Measurements from ENCODE around the gene WRAP73. TPM values are rescaled to one million over a fixed set of nuclear protein-coding genes. Genes with fewer than 3 reads are reported as not detected.
A peak's percentile ranks its signal among the peaks of the same experiment; 100 is the strongest.

The WRAP73 gene
- polyA plus RNA-seq, 3 donors = 26.1 to 64.9 (median 33.2) TPM

DNA sequence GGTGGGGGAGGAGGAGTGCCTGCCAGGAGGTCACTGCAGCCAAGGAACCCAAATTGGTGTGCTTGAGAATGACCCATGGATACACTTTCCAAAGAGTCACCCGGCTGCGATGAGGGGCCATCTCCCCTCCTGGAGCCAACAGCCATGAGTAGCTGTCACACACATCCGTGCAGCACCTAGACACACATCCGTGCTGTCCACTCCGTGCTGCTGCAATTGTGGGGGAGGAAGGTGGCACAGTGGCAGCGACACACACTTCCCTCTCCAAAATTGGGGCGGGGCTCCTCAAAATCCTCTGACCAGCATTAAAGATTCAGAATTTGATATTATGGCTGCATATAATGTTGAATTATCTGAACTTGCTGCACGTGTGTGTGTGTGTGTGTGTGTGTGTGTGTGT is 18.2 kb upstream of the WRAP73 start:
- Mint-ChIP-seq H3K4me3 (no peak overlapping the region), H3K4me1 (peaks cover 38% of the 10 kb centered on the region), H3K27ac (peak overlapping the region in 6 of 7 donors; percentile 59 to 84 (median 71)), H3K27me3 (ENCODE audit: low read depth in 3 of 3) (peaks cover 0 to 19% (median 5%) of the 10 kb centered on the region in 3 donors), H3K36me3 (peaks cover 0 to 2% of the 10 kb centered on the region in 2 donors), H3K9me3 (no peaks in the 10 kb centered on the region)
- Histone ChIP-seq H3K4me2 (replicated peaks; ENCODE audit: extremely low read depth, low read length, poor library complexity, severe bottlenecking) (peak overlapping the region; percentile 4), H2AFZ (ENCODE audit: insufficient read depth, low read depth, low read length, poor library complexity, severe bottlenecking) (no peak overlapping the region), H3K9ac (ENCODE audit: insufficient read depth, low read length, poor library complexity, severe bottlenecking) (no peak overlapping the region), H3K79me2 (ENCODE audit: insufficient read depth, low read length) (no peaks in the 10 kb centered on the region), H3K4me1 (ENCODE audit: control insufficient read depth in 1 of 2, insufficient read depth in 2 of 2, low read length in 2 of 2) (peaks cover 37 to 57% of the 10 kb centered on the region in 2 donors), H3K9me3 (replicated peaks in 1 of 2; ENCODE audit: control insufficient read depth in 1 of 2, insufficient read depth in 1 of 2, low read length in 2 of 2) (no peaks in the 10 kb centered on the region), H3K27ac (ENCODE audit: low read depth in 1 of 2, low read length in 2 of 2) (peak overlapping the region in 1 of 2 donors; percentile 5), H3K36me3 (replicated peaks in 1 of 2; ENCODE audit: control insufficient read depth in 1 of 2, insufficient read depth in 2 of 2, low read length in 2 of 2) (no peaks in the 10 kb centered on the region), H4K20me1 (ENCODE audit: insufficient read depth, low read length) (no peaks in the 10 kb centered on the region), H3K27me3 (ENCODE audit: control insufficient read depth in 2 of 2, insufficient read depth in 2 of 2, low read length in 2 of 2) (peaks cover 0 to 2% of the 10 kb centered on the region in 2 donors), H3K4me3 (replicated peaks in 1 of 3; ENCODE audit: low read depth in 2 of 3, low read length in 3 of 3) (no peak overlapping the region)
- WGBS (ENCODE audit: insufficient coverage) = 64% methylated on average over 1 of the region's 8 CpGs
- TF ChIP-seq, protein P1, sequence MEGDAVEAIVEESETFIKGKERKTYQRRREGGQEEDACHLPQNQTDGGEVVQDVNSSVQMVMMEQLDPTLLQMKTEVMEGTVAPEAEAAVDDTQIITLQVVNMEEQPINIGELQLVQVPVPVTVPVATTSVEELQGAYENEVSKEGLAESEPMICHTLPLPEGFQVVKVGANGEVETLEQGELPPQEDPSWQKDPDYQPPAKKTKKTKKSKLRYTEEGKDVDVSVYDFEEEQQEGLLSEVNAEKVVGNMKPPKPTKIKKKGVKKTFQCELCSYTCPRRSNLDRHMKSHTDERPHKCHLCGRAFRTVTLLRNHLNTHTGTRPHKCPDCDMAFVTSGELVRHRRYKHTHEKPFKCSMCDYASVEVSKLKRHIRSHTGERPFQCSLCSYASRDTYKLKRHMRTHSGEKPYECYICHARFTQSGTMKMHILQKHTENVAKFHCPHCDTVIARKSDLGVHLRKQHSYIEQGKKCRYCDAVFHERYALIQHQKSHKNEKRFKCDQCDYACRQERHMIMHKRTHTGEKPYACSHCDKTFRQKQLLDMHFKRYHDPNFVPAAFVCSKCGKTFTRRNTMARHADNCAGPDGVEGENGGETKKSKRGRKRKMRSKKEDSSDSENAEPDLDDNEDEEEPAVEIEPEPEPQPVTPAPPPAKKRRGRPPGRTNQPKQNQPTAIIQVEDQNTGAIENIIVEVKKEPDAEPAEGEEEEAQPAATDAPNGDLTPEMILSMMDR (IDR thresholded peaks at IDR 0.05) = no peak
- intact Hi-C loops (cut with micrococcal nuclease) = no loop called here
- no peak for DNase-seq

DNA sequence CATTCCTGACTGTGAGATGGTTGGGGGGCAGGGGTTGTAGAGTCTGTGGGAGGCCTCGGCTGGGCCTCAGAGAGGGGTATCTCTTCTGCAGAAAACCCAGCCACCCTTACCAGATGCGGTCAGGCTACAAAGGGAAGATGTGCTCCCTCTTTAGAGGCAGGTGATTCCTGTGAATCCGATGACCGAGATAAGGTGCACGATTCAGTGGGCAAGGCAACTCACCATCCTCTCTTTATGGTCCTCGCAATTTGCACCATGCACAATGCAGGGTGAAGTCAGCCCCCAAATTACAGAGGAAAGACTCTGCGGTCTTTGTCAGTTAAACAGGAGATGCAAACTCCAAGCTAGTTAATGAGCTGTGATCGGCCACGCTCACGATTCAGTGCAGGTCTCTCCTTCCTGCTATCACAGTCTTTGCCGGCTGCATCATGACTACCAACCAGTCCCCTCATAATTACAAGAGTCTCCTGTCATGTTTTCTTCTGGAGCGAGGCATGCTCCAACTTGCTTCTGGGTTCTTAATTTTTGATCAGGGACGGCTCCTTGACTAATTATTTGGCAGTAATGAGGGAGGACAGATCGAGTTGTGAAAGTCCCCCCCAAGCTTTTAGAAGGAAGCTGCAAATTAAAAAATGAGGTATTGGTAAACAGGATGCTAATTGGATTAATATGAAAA is 14.9 kb upstream of the WRAP73 start:
- no peaks in the 10 kb centered on the region for H3K9me3 ChIP-seq (replicated peaks in 1 of 2; ENCODE audit: control insufficient read depth in 1 of 2, insufficient read depth in 1 of 2, low read length in 2 of 2)
- no peaks in the 10 kb centered on the region for H3K79me2 ChIP-seq (ENCODE audit: insufficient read depth, low read length)
- H3K27ac ChIP-seq (ENCODE audit: low read depth in 1 of 2, low read length in 2 of 2) = no peak overlapping the region
- intact Hi-C loops (cut with micrococcal nuclease) = no loop called here
- 90% methylated on average over 10 of the region's 14 CpGs for WGBS (ENCODE audit: insufficient coverage)
- no peak overlapping the region for H3K9ac ChIP-seq (ENCODE audit: insufficient read depth, low read length, poor library complexity, severe bottlenecking)
- H3K27me3 ChIP-seq (ENCODE audit: control insufficient read depth in 2 of 2, insufficient read depth in 2 of 2, low read length in 2 of 2) = peaks cover 0 to 1% of the 10 kb centered on the region in 2 donors
- TF ChIP-seq, protein P1 (IDR thresholded peaks at IDR 0.05) = no peak
- Mint-ChIP-seq H3K9me3 (no peaks in the 10 kb centered on the region), H3K27me3 (ENCODE audit: low read depth in 3 of 3) (peaks cover 2 to 16% (median 7%) of the 10 kb centered on the region in 3 donors), H3K4me1 (peaks cover 24% of the 10 kb centered on the region), H3K27ac (no peak overlapping the region), H3K4me3 (no peak overlapping the region), H3K36me3 (peaks cover 0 to 2% of the 10 kb centered on the region in 2 donors)
- H2AFZ ChIP-seq (ENCODE audit: insufficient read depth, low read depth, low read length, poor library complexity, severe bottlenecking) = peak overlapping the region; percentile 62
- H3K4me1 ChIP-seq (ENCODE audit: control insufficient read depth in 1 of 2, insufficient read depth in 2 of 2, low read length in 2 of 2) = peaks cover 37 to 46% of the 10 kb centered on the region in 2 donors
- H3K4me2 ChIP-seq (replicated peaks; ENCODE audit: extremely low read depth, low read length, poor library complexity, severe bottlenecking) = no peak overlapping the region
- DNase-seq = no peak
- no peaks in the 10 kb centered on the region for H3K36me3 ChIP-seq (replicated peaks in 1 of 2; ENCODE audit: control insufficient read depth in 1 of 2, insufficient read depth in 2 of 2, low read length in 2 of 2)
- no peak overlapping the region for H3K4me3 ChIP-seq (replicated peaks in 1 of 3; ENCODE audit: low read depth in 2 of 3, low read length in 3 of 3)
- H4K20me1 ChIP-seq (ENCODE audit: insufficient read depth, low read length) = no peaks in the 10 kb centered on the region

Measured in CD14-positive monocyte (primary cell).